Stimulated activated CD4-positive, alpha-beta T cell treated with anti-CD3 and anti-CD28 coated beads, Interleukin-12 subunit alpha, Interleukin-12 subunit beta, amount 100 ng/mL, for 24 hours (primary cell): ENCODE data around the gene WWTR1.
A peak's percentile ranks its signal among the peaks of the same experiment; 100 is the strongest.

Experiments used
- DNase-seq, 2 experiments: peaks; one replicate each; pipeline ENCODE4 v3.0.0-alpha.2; 2020; ENCODE audit warnings: low read depth in 2 of 2

Gene WWTR1

DNA sequence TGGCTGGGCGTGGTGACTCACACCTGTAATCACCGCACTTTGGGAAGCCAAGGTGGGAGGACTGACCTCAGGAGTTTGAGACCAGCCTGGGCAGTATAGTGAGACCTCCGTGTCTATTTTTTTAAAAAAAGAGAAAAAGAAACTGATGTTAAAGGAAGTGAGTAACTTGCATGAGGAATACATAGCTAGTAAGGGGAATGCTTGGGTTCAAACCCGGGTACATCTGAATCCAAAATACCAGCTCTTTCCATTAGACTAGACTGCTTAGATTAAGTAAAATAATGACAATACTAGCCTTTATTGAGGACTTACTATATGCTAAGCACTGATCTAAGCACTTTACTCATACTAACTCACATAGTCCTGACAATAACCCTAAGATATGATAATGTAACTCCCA, 160.9 kb downstream of the WWTR1 start:
- DNase-seq, result no peak

DNA sequence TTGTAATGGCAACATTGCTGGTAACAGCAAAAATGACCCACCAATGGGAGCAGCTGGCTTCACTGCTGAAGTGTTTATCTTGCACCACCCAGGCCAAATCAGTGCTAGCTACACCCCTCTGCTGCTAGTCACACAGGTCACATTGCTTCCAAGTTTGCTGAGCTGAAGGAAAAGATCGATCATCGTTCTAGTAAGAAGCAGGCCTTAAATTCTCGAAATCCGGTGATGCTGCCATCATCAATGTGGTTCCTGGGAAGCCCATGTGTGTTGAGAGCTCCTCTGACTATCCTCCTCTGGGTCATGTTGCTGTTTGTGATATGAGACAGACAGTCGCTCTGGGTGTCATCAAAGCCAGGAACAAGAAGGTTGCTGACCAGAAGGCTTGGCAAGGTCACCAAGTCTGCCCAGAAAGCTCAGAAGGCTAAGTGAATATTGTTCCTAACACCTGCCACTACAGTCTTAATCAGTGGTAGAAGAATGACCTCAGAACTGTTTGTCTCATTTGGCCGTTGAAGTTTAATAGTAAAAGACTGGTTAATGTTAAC, 162.2 kb downstream of the WWTR1 start:
- no peak for DNase-seq

DNA sequence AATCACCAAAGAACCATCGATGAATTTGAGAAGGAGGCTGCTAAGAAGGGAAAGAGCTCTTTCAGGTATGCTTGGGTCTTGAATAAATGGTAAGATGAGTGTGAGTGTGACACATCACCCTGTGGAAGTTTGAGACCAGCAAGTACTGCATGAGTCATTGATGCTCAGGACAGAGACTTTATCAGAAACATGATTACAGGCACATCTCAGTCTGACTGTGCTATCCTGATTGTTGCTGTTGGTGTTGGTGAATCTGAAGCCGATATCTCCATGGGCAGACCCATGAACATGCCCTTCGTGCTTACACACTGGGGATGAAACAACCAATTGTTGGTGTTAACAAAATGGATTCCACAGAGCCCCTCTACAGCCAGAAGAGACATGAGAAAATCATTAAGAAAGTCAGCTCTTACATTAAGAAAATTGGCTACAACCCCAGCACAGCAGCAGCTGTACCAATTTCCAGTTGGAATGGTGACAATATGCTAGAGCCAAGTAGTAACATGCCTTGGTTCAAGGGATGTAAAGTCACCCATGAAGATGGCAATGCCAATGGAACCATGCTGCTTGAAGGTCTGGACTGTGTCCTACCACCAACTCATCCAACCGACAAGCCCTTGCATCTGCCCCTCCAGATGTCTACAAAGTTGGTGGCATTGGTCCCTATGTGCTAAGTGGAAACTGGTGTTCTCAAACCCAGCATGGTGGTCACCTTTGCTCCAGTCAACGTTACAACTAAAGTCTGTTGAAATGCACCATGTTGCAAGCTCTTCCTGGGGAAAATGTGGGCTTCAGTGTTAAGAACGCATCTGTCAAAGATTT, 162.9 kb downstream of the WWTR1 start:
- DNase-seq, result no peak

DNA sequence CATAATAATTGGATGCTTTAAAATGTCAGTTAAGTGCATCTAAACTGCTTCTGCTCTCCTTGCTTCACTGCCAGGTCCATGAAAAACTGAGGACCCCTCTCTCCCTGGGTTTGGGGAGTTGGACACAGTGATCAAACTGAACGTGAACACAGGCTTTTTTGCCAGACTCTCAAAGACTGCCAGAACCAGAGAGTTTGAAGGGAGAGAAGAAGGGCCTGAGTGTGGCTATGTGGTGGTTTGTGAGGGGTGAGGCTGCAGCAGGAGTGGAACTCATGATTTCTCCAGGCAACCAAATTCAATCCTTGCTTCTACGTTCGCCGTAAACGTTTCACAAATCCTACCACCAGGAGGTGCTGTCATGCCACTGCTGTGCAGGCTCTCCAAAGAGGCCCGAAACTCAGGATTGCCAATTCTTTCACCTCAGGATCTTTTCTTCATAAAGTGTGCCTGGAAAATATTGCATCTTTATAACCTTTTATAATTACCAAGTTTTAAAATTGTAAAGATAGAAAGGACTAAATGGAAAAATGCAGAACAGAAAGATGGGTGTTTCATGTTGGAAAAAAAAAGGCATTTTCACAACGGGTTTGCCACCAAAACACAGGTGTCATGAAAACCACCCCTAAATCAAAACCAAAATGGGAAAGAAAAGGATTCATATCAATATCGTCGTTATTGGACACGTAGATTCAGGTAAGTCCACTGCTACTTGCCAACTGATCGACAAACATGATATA, 163.6 kb downstream of the WWTR1 start:
- peak in 1 of 2 experiments; percentile 32 for DNase-seq

DNA sequence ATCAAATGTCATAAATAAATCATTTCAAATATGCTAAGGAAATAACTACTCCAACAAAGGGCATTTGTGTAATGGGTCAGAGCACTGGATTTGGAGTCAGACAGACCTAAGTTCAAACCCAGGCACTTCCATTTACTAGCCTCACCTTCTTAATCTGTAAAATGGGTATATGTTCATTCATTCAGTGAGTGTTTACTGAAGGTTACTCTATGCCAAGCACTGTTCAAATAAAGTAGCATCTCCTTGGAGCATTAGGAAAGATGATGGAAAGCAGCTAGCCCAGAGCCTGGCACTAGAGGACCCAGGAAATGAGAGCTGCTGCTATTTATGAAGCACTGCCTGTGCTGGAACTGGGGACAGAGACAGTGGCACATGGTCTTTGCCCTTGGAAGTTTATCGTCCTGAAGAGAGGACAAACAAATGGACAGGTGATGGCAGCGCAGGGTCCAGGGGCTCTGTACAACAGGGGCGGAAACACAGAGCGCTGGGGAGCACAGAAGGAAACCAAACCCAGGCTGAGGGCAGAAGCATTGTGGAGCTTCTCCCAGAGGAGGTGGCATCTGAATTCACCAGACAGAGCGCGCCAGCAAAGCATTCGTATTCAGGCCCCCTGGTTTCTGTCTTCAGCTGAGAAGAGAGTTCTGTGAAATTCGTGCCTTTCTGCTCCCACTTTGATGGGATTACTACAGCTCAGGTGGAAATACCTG, 164.4 kb downstream of the WWTR1 start:
- DNase-seq, result no peak

DNA sequence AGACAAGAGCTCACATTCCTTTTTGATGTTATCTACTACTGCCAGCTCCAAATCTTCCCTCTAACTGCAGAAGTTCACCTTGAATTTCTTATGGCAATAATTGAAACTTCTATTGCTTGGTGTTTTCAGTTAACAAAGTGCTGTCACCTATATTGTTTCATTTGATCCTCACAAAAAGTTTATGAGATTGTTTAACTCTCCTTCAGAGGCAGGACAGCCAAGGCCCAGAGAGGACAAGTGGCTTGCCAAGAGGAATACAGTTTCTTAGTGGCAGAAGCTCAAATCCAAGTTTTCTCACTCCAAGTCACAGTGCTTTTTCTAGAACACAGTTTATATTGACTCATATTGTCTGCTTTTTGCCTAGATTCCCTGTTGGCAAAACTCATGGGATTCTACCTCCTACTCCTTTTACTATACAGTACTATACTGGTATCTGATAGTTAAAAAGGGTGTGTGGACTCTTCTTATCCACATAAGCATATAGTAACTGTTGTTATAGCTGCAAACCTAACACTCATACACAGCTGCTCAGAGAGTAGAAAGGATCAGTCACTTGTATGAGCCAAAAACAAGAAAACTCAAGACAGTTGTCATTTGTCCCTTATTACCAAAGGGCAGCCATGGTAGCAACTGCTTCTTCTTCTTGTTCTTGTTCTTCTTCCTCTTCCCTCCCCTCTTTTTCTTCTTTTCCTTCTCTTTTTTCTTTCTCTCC, 167.4 kb downstream of the WWTR1 start:
- no peak for DNase-seq

DNA sequence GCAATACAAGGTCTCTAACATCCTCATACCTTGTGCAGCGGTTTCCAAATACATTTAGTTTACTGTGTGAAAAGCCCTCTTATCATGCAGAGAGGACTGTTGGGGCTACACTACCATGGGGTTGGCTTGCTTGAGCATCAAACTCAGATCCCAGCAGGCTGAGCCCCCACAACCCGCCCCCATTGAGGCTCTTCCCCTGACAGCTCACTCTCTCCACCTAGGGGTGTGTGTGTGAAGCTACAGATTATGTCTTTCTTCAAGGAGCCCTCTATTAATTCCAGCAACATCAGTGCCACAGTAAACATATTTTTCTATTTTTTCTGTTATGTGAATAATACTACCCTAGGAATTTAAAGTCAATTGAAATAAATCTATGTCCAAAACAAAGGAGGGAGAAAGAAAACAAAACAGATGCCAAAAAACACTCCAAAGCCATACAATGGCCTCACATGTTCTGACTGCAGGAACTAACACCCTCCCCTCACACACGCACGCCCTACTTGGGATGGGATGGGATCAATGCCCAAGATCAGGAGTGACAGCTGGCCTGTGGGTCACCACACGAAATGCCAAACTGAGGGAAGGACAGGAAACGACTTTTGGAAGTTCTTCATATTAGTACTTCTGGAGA, 168.7 kb downstream of the WWTR1 start:
- no peak for DNase-seq

DNA sequence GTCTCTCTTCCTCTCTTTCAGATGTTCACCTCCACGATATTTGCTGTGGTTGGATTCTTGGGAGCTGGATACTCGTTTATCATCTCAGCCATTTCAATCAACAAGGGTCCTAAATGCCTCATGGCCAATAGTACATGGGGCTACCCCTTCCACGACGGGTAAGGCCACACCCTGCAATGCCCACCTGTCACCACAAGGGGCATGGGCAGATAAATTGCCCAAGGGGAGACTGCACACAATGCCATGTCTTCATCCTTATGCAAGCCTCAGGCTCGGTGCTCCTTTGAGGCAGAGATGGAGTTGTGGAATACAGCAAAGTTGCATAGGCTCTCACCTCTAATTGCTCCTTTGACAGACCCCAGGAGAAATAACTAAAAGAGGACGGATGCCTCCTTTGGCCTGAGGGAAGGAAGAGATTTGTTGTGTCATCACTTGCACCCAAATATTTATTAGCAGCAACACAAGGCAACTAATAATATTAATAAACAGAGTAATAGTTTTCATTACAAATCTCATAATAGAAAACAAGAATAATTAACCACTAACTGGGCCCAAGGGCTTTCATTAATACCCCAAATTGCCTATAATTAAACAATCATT, 170.1 kb downstream of the WWTR1 start:
- DNase-seq, result peak in 1 of 2 experiments; percentile 33

DNA sequence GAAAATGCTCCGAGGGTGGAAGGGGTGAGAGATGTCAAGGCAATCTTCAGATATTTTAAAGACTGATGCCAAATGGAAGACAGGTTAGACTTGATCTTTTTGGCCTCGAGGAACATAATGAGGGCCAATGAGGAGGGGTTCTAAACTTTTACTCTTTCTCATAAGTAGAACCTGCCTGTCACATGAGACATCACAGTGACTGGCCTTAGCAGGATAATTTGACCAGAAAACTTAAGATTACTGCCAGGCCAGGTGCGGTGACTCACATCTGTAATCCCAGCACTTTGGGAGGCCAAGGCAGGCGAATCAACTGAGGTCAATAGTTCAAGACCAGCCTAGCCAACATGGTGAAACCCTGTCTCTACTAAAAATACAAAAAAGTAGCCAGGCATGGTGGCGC, 171.1 kb downstream of the WWTR1 start:
- DNase-seq, result no peak

DNA sequence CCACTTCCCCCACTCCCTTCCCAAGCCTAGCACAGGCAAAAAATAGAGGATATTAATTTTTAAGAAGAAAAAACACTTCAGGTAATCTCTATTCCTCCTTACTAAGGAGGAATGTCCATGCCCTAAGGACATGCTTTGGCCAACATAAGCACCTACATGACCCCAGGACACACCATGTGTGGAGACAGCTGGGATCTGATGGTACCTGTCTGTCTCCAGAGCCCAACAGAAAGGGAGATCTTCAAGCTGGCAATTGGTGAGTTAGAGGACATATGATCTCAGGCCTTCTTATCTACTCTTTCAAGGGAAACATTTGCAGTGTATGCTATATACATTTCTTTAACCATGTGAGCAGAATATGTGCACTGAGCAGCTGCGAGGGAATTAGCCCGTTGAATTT, 176.3 kb downstream of the WWTR1 start:
- DNase-seq, result no peak

DNA sequence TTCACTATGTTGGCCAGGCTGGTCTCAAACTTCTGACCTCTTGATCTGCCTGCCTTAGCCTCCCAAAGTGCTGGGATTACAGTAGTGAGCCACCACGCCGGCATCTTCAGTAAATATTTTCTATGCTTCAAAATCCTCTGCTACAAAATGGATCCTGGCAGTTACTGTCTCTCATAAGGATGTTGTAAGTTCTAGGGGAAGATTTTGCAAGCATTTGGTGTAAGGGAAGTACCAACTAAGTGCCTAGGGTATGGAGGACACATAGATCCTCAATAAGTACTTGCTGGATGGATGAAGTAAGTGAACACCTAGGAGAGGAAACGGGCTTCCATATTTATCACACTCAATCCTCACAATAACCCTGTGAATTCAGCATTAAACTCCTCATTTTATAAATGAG, 176.8 kb downstream of the WWTR1 start:
- DNase-seq, result no peak

DNA sequence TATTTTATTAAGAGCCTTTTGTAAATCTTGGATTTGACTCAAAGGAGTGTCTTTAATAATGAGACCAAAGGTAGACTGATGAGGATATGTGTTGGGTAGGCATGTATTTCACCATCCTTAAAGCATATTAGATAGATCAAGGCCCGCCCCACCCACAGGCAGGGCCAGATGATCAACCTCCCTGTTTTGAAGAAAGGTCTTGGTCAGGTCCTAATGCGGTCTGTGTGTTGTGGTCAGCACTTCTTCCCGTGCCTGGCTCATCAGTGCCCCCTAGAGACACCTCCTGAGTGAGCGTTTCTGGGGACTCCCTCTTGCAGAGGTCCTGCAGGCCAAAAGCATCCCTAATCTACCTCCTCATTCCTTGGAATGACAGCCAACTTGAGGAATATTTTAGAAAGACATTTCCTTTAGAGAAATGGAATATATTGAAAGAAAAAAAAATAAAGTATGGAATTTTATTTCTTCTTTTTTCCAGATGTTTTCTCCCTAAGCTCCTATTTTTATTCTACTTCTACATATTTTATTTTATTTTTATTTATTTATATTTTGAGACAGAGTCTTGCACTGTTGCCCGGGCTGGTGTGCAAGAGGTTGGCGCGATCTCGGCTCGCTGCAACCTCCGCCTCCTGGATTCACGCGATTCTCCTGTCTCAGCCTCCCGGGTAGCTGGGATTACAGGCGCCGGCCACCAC, 177.4 kb downstream of the WWTR1 start:
- DNase-seq, result peak in 1 of 2 experiments; percentile 21

DNA sequence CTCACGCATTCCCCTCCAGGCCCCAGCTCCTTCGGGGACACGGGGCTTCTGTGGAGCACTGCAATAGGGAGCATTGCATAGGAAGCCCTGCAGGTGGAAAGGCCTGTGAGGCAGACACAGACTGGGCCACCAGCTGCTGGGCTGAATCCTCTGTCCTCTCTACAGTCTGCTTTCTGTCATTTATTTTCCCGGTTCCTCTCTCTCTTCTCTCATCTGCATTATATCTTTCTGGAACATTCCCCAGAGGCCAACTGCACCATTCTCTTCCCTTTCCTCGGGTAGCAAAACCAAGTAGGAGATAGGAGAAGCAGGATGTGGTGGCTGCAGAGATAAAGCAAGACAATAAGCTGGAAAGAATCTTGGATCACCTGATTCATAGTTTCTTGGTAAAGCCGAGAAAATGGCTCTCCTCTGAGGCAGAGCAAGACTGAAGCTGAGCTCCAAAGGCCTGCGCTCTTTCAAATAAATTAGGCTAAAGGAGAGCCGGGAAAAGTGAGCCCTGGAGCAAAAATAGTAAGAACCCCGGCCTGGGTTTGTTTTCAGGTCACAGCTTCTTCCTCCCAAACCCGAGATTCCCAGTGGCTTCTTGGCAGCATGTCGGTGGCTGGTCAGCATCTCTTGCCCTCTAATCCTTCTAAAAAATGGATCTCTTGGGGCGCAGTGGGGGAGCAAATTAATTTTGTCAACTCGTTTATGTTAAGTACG, 178.1 kb downstream of the WWTR1 start:
- DNase-seq, result no peak

DNA sequence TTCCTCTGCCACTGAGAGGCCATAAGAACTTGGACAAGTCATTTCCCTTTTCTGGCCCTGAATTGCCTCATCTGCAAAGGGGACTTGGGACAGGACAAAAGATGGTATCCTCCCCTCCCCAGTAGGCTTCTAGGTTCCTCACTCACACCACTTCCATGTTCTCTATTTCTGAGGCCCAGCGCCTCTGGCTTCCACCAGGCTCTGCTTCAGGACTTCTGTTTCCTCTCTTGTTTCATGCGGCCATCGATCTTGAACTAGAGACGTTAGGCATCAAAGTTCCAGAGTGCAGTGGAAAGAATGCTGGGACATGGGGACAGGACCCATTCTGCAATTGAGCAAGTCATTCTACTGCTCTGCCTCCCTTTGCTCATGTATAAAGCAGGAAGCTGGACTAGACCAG, 181.6 kb downstream of the WWTR1 start:
- DNase-seq, result no peak

DNA sequence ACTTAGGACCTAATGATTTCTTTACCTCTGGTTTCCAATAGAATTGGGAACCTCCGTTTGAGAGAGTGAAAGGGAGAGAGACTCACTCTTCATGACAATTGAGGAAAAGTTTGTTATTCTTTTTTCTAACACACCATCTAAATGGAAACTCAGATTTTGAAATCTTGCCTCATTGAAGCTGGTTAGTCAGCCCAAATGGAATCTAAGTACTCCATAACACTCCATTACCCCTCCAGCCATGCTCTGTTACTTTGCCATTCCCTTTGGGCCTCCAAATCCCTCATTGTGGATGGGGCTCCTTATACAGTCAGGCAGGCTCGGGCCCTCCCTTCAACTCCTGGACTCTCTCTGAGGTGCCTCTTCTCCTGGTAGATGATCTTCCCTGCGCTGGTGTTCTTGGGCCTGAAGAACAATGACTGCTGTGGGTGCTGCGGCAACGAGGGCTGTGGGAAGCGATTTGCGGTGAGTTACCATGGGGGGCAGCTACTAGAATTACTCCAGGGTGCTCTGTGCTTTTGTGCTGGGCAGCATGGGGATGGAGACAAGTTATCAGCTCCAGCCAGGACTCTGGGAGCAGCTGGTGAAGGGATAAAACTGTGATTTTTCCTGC, 182.3 kb downstream of the WWTR1 start:
- DNase-seq, result no peak

DNA sequence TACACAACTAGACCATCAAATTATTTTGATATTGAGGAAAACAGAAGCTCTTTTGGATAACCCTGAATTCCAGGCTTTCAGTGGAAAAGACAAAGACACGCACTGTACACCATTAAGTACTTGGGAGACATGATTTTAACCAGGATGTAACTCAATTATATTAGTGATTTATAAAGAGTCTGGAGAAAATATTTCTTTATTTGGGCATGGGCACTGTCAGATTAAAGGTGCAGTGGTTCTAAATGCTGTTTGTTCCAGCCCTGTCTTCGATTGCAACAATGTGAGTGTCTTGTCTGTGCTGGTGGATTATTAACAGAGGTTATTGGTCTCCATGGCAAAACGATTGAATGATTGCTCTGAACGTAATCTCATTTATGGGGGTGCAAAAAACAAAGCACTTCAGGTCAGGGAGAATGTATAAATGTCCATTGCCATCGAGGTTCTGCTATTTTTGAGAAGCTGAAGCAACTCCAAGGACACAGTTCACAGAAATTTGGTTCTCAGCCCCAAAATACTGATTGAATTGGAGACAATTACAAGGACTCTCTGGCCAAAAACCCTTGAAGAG, 183.5 kb downstream of the WWTR1 start, which contains the start of gene TM4SF4:
TSS of gene TM4SF4 (plus strand) at position 448 of the 568 bp plus-strand sequence. CDS start 181 bp downstream, outside the sequence.
- no peak for DNase-seq

DNA sequence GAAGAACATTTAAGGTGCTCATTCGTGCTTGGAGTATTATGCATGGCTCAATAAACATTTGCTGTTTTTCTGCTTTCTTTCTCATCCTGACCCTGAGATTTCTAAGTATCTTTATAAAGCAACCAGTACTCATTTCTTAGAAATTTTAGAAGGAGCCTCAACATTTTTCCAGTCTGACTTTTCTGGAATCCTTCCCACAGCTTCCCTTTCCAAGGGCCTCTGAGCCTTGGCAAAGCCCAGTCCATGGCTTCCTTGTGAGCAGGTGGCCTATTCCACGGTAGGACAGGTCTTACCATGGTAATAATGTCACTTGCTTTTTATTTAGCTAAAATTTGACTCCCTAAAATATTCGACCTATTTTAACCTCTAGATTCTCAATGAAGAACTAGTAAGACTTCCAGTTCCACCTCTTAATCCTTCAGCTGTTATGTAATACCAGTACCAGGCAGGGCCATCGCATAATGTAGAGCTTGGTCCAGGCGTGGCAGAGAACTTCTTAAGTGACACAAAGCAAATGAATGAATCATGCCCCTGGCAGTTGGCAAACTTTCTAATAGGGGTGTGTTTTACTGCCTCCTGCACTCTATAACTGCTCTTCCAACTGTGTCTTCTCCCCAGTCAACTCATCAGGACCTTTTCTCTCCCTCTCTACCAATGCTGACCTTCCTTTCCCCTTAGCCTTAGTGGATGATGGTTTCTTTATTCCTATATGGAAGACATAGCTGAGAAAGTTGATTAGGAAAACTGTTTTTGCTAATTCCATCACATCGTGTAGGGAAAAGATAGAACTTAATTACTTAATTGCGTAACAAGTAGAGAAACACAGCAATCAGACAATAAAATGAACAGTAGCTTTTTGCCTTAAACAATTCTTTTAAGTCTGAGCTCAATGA, 184.2 kb downstream of the WWTR1 start:
- no peak for DNase-seq
